GM23338 (cell line): ENCODE data around the gene IFITM5. TPM values are rescaled to one million over a fixed set of nuclear protein-coding genes. Genes with fewer than 3 reads are reported as not detected.
"Not testable (repeated sequence)": the region's sequence is repeated elsewhere in the genome, so short reads cannot be mapped to it uniquely, and the experiment has no call there.

ENCODE experiments used
- ATAC-seq: fragments of 200-7000 bp; cut with Tn5 transposase; 3 replicates; pipeline ENCODE4 v1.9.1; 2020
- DNase-seq: peaks from one replicate; pipeline ENCODE4 v3.0.0-alpha.2; 2015; ENCODE audit warnings: low spot score
- H2AFZ ChIP-seq: fragments of 200-600 bp; sonication (generic); 2 replicates; pipeline ENCODE4 v1.8.0; 2016; ENCODE audit warnings: antibody characterized with exemption, mild to moderate bottlenecking, moderate library complexity
- H3F3A ChIP-seq: fragments of 200-600 bp; sonication (generic); replicated peaks from 2 replicates; pipeline ENCODE4 v1.8.0; 2017; ENCODE audit warnings: antibody characterized with exemption, mixed run types, low read depth
- H3K27ac ChIP-seq: fragments of 200-600 bp; sonication (generic); 2 replicates; pipeline ENCODE4 v1.6.1; 2016; ENCODE audit warnings: low read depth
- H3K27me3 ChIP-seq: fragments of 200-600 bp; sonication (generic); 2 replicates; pipeline ENCODE4 v1.8.0; 2016; ENCODE audit warnings: mild to moderate bottlenecking, mixed run types, moderate library complexity; ENCODE audit not compliant: insufficient read depth
- H3K36me3 ChIP-seq: fragments of 200-600 bp; sonication (generic); 2 replicates; pipeline ENCODE4 v1.8.0; 2016; ENCODE audit warnings: mild to moderate bottlenecking; ENCODE audit not compliant: insufficient read depth
- H3K4me1 ChIP-seq: fragments of 200-600 bp; sonication (generic); 2 replicates; pipeline ENCODE4 v1.8.0; 2016; ENCODE audit warnings: mild to moderate bottlenecking, moderate library complexity; ENCODE audit not compliant: insufficient read depth
- H3K4me2 ChIP-seq: fragments of 200-600 bp; sonication (generic); 2 replicates; pipeline ENCODE4 v1.7.1; 2017; ENCODE audit warnings: mixed run types
- H3K4me3 ChIP-seq: fragments of 200-600 bp; sonication (generic); 2 replicates; pipeline ENCODE4 v1.6.1; 2016; ENCODE audit warnings: mixed run types
- H3K79me2 ChIP-seq: fragments of 200-600 bp; sonication (generic); replicated peaks from 2 replicates; pipeline ENCODE4 v1.8.0; 2017; ENCODE audit warnings: mild to moderate bottlenecking; ENCODE audit not compliant: insufficient read depth
- H3K9me2 ChIP-seq: fragments of 200-600 bp; sonication (generic); 2 replicates; pipeline ENCODE4 v1.8.0; 2017; ENCODE audit not compliant: insufficient read depth
- H4K20me1 ChIP-seq: fragments of 200-600 bp; sonication (generic); replicated peaks from 2 replicates; pipeline ENCODE4 v1.8.0; 2017; ENCODE audit warnings: mild to moderate bottlenecking; ENCODE audit not compliant: insufficient read depth
- H3K27ac Mint-ChIP-seq: 2 replicates; pipeline ENCODE4 v1.8.0; 2020; ENCODE audit warnings: inconsistent platforms, mild to moderate bottlenecking, moderate library complexity, mixed read lengths
- H3K27me3 Mint-ChIP-seq: 3 replicates; pipeline ENCODE4 v1.8.0; 2022; ENCODE audit warnings: low read depth, mild to moderate bottlenecking, moderate library complexity, mixed read lengths, inconsistent platforms; ENCODE audit not compliant: insufficient read depth, poor library complexity
- H3K36me3 Mint-ChIP-seq: 3 replicates; pipeline ENCODE4 v1.8.0; 2021; ENCODE audit warnings: low read depth, mild to moderate bottlenecking, inconsistent platforms, moderate library complexity, mixed read lengths
- H3K4me1 Mint-ChIP-seq: 3 replicates; pipeline ENCODE4 v1.8.0; 2020; ENCODE audit warnings: mild to moderate bottlenecking, inconsistent platforms, mixed read lengths
- H3K4me3 Mint-ChIP-seq: 3 replicates; pipeline ENCODE4 v1.8.0; 2021; ENCODE audit warnings: moderate library complexity, mild to moderate bottlenecking, inconsistent platforms, mixed read lengths
- H3K9me3 Mint-ChIP-seq: 3 replicates; pipeline ENCODE4 v1.8.0; 2020; ENCODE audit warnings: moderate library complexity, mild to moderate bottlenecking, inconsistent platforms, mixed read lengths
- CTCF ChIP-seq, 2 experiments: fragments of 200-600 bp in 1 of 2; sonication (generic) in 1 of 2; conservative IDR thresholded peaks; 2 replicates each; pipeline versions ENCODE4 v1.5.1 to v1.6.1; 2016 to 2017; ENCODE audit warnings: antibody characterized with exemption in 2 of 2, low read depth in 2 of 2, mild to moderate bottlenecking in 2 of 2, moderate library complexity in 1 of 2
- EZH2 ChIP-seq: fragments of 200-600 bp; sonication (generic); IDR thresholded peaks from one replicate; pipeline ENCODE4 v1.8.0; 2017; ENCODE audit warnings: antibody characterized with exemption, mild to moderate bottlenecking, low read depth; ENCODE audit not compliant: unreplicated experiment
- EZH2phosphoT487 ChIP-seq: fragments of 200-600 bp; sonication (generic); IDR thresholded peaks from one replicate; pipeline ENCODE4 v1.8.1; 2018; ENCODE audit warnings: antibody characterized with exemption; ENCODE audit not compliant: unreplicated experiment
- JUNB ChIP-seq: IDR thresholded peaks from one replicate; pipeline ENCODE4 v1.6.1; 2016; ENCODE audit warnings: antibody characterized with exemption; ENCODE audit not compliant: unreplicated experiment
- NANOG ChIP-seq: IDR thresholded peaks from 2 replicates; pipeline ENCODE4 v1.6.1; 2016; ENCODE audit warnings: antibody characterized with exemption, borderline replicate concordance
- REST ChIP-seq: IDR thresholded peaks from one replicate; pipeline ENCODE4 v1.6.1; 2018; ENCODE audit warnings: antibody characterized with exemption; ENCODE audit not compliant: unreplicated experiment
- ZNF331 ChIP-seq: fragments of 250-450 bp; sonication (Bioruptor Pico); IDR thresholded peaks from 2 replicates; pipeline ENCODE4 v1.5.0; 2020; ENCODE audit warnings: low read depth, mild to moderate bottlenecking, moderate library complexity
- polyA plus RNA-seq: library from polyadenylated mRNA; unstranded; fragments of >200 nt; fragmentation: Nextera tagmentation; extraction: Ambion mirVana; gene quantifications from 2 replicates; pipeline ENCODE4 v1.2.1, GENCODE V29; 2016
- total RNA-seq: library from RNA; depleted of rRNA; stranded (reverse); fragments of >200 nt; shearing (Covaris generic); gene quantifications from 2 replicates; pipeline ENCODE4 v1.2.3, GENCODE V29; 2014
- TF ChIP-seq, protein P1 (sequence below): fragments of 250-450 bp; sonication (Bioruptor Pico); IDR thresholded peaks from 2 replicates; pipeline ENCODE4 v1.5.0; 2020; ENCODE audit warnings: mild to moderate bottlenecking, moderate library complexity

The IFITM5 gene
- total and polyA plus RNA-seq, 2 experiments from 2014 or later = not detected

DNA sequence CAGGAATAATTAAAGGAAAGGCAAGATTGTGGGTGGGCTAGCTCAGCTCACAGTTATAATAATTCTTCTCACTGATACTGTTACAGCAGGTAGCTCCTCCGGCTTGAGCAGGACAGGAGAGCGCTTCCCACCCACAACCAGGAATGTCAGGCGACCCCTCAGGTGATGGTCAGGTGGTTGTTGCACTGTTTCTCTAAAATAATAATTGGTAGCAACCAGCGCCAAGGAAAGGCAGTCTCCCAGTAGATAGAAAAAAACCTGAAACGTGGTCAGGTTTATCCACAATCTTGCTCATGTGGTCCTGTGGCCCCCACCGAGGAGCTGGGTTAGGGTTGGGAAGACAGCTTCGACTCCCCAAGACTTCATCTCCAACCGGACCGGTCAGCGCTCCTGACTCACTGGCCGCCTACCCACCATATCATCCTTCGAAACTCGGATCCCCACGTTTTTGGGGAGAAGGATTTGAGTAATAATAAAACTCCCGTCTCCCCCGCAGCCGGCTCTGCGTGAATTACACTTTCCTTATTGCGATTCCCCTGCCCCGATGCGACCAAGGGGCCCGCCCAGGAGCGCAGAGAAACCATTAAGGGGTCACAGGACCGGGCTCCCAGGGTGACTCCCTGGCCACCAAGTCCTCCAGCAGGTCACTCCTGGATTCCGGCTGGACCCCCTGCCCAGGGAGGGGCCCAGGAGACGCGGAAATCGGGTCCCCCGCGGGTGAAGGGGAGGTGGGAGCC lies 18.5 kb upstream of the IFITM5 start:
- H3K27ac Mint-ChIP-seq, H3K36me3 ChIP-seq, H3K9me3 Mint-ChIP-seq, H3K9me2 ChIP-seq, ATAC-seq, DNase-seq, H3K27me3 ChIP-seq, H2AFZ ChIP-seq, H3K36me3 Mint-ChIP-seq: not testable (repeated sequence)
- H3K27me3 Mint-ChIP-seq = peaks cover 14% of the 10 kb centered on the region
- H3K4me1 Mint-ChIP-seq = peaks cover 51% of the 10 kb centered on the region
- H4K20me1 ChIP-seq = peaks cover 10% of the 10 kb centered on the region
- H3K4me3 ChIP-seq = peak overlapping the region; percentile 70
- H3K4me3 Mint-ChIP-seq = peak overlapping the region; percentile 65
- peaks cover 21% of the 10 kb centered on the region; the same call in 1 of the 2 replicates for H3F3A ChIP-seq
- peak overlapping the region; percentile 84 for H3K4me2 ChIP-seq
- peaks cover 23% of the 10 kb centered on the region for H3K79me2 ChIP-seq
- peaks cover 34% of the 10 kb centered on the region for H3K4me1 ChIP-seq
- H3K27ac ChIP-seq = peak overlapping the region; percentile 32

- TF ChIP-seq REST (no peak), ZNF331 (CRISPR knock-in tag) (no peak), EZH2 (no peak), NANOG (no peak), CTCF (conservative IDR thresholded peaks at IDR 0.05; ENCODE audit: low read depth in 2 of 2) (no peak), JUNB (no peak), EZH2phosphoT487 (no peak)
- TF ChIP-seq, protein P1, sequence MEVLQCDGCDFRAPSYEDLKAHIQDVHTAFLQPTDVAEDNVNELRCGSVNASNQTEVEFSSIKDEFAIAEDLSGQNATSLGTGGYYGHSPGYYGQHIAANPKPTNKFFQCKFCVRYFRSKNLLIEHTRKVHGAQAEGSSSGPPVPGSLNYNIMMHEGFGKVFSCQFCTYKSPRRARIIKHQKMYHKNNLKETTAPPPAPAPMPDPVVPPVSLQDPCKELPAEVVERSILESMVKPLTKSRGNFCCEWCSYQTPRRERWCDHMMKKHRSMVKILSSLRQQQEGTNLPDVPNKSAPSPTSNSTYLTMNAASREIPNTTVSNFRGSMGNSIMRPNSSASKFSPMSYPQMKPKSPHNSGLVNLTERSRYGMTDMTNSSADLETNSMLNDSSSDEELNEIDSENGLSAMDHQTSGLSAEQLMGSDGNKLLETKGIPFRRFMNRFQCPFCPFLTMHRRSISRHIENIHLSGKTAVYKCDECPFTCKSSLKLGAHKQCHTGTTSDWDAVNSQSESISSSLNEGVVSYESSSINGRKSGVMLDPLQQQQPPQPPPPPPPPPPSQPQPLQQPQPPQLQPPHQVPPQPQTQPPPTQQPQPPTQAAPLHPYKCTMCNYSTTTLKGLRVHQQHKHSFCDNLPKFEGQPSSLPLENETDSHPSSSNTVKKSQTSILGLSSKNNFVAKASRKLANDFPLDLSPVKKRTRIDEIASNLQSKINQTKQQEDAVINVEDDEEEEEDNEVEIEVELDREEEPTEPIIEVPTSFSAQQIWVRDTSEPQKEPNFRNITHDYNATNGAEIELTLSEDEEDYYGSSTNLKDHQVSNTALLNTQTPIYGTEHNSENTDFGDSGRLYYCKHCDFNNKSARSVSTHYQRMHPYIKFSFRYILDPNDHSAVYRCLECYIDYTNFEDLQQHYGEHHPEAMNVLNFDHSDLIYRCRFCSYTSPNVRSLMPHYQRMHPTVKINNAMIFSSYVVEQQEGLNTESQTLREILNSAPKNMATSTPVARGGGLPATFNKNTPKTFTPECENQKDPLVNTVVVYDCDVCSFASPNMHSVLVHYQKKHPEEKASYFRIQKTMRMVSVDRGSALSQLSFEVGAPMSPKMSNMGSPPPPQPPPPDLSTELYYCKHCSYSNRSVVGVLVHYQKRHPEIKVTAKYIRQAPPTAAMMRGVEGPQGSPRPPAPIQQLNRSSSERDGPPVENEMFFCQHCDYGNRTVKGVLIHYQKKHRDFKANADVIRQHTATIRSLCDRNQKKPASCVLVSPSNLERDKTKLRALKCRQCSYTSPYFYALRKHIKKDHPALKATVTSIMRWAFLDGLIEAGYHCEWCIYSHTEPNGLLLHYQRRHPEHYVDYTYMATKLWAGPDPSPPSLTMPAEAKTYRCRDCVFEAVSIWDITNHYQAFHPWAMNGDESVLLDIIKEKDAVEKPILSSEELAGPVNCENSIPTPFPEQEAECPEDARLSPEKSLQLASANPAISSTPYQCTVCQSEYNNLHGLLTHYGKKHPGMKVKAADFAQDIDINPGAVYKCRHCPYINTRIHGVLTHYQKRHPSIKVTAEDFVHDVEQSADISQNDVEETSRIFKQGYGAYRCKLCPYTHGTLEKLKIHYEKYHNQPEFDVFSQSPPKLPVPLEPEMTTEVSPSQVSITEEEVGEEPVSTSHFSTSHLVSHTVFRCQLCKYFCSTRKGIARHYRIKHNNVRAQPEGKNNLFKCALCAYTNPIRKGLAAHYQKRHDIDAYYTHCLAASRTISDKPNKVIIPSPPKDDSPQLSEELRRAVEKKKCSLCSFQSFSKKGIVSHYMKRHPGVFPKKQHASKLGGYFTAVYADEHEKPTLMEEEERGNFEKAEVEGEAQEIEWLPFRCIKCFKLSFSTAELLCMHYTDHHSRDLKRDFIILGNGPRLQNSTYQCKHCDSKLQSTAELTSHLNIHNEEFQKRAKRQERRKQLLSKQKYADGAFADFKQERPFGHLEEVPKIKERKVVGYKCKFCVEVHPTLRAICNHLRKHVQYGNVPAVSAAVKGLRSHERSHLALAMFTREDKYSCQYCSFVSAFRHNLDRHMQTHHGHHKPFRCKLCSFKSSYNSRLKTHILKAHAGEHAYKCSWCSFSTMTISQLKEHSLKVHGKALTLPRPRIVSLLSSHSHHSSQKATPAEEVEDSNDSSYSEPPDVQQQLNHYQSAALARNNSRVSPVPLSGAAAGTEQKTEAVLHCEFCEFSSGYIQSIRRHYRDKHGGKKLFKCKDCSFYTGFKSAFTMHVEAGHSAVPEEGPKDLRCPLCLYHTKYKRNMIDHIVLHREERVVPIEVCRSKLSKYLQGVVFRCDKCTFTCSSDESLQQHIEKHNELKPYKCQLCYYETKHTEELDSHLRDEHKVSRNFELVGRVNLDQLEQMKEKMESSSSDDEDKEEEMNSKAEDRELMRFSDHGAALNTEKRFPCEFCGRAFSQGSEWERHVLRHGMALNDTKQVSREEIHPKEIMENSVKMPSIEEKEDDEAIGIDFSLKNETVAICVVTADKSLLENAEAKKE (CRISPR knock-in tag) = no peak
- peaks cover 10% of the 10 kb centered on the region for H4K20me1 ChIP-seq
- peaks cover 61% of the 10 kb centered on the region for H3K4me1 Mint-ChIP-seq
- peaks cover 44% of the 10 kb centered on the region for H3K4me1 ChIP-seq
- H3K27me3 Mint-ChIP-seq = peaks cover 18% of the 10 kb centered on the region
- no peaks in the 10 kb centered on the region for H3K9me3 Mint-ChIP-seq
- DNase-seq (no peak), ATAC-seq (no peak)
- no peaks in the 10 kb centered on the region for H3K36me3 ChIP-seq
- peaks cover 1% of the 10 kb centered on the region; the same call in 1 of the 2 replicates for H3K27me3 ChIP-seq
- H3K27ac Mint-ChIP-seq = peak overlapping the region; percentile 74; the same call in 1 of the 2 replicates
- peak overlapping the region; percentile 84 for H3K4me2 ChIP-seq
- H3K36me3 Mint-ChIP-seq = peaks cover 8% of the 10 kb centered on the region; the same call in 2 of the 3 replicates
- H3K4me3 ChIP-seq = peak overlapping the region; percentile 70
- peak overlapping the region; percentile 65 for H3K4me3 Mint-ChIP-seq
- H3K79me2 ChIP-seq = peaks cover 23% of the 10 kb centered on the region
- peak overlapping the region; percentile 32 for H3K27ac ChIP-seq
- H3K9me2 ChIP-seq = no peaks in the 10 kb centered on the region
- H3F3A ChIP-seq = peaks cover 25% of the 10 kb centered on the region
- H2AFZ ChIP-seq = no peak overlapping the region
Observed at GRCh38 chr11:316891-317301, 17.6 kb upstream of the IFITM5 start.
